Limb (tissue), 2 donors: ENCODE data around the gene MIB2.
"Not testable (repeated sequence)": the region's sequence is repeated elsewhere in the genome, so short reads cannot be mapped to it uniquely, and the experiment has no call there.

Experiments used
- DNase-seq, 2 donors: peaks; one replicate each; pipeline ENCODE4 v3.0.0-alpha.2; 2016; ENCODE audit errors: extremely low spot score in 2 of 2

The MIB2 gene

GRCh38 chr1:1626207-1627141 lies 11.2 kb downstream of the MIB2 start:
- DNase-seq, result no peak

- peak in 1 of 2 donors; percentile 33 for DNase-seq
Observed at GRCh38 chr1:1627261-1627828, 12.0 kb downstream of the MIB2 start.

- peak in 1 of 2 donors; percentile 36 for DNase-seq
Observed at GRCh38 chr1:1627829-1628753, 12.8 kb downstream of the MIB2 start.

GRCh38 chr1:1628754-1629429 lies 13.6 kb downstream of the MIB2 start:
- peak in 1 of 2 donors; percentile 32 for DNase-seq

- DNase-seq, result no peak
Observed at GRCh38 chr1:1629430-1630190, 14.3 kb downstream of the MIB2 start.

- peak; percentile 85 to 90 for DNase-seq
Observed at GRCh38 chr1:1630191-1630964, 15.1 kb downstream of the MIB2 start.

GRCh38 chr1:1630965-1631781 lies 15.9 kb downstream of the MIB2 start:
- peak; percentile 70 to 79 for DNase-seq

GRCh38 chr1:1631782-1632420 lies 16.6 kb downstream of the MIB2 start, which contains the start of gene MMP23B:
MMP23B (plus strand) TSS chr1:1632173; CDS start chr1:1632219, 46 bp downstream.
- DNase-seq, result peak in 1 of 2 donors; percentile 66

- not testable (repeated sequence) for DNase-seq
Observed at GRCh38 chr1:1633409-1633808, 18.1 kb downstream of the MIB2 start.

- DNase-seq, result not testable (repeated sequence)
Observed at GRCh38 chr1:1634613-1635012, 19.3 kb downstream of the MIB2 start.

GRCh38 chr1:1636621-1637478 lies 21.6 kb downstream of the MIB2 start:
- DNase-seq, result not testable (repeated sequence)

- DNase-seq, result not testable (repeated sequence)
Observed at GRCh38 chr1:1637479-1637875, 22.2 kb downstream of the MIB2 start.

- DNase-seq, result not testable (repeated sequence)
Observed at GRCh38 chr1:1638528-1638927, 23.2 kb downstream of the MIB2 start.

- DNase-seq, result not testable (repeated sequence)
Observed at GRCh38 chr1:1639368-1639767, 24.1 kb downstream of the MIB2 start.

GRCh38 chr1:1640081-1640480 lies 24.8 kb downstream of the MIB2 start:
- not testable (repeated sequence) for DNase-seq

GRCh38 chr1:1640711-1641461 lies 25.6 kb downstream of the MIB2 start:
- DNase-seq, result not testable (repeated sequence)
